Measurements from ENCODE around the gene ASTN2.

- no peak for TF ChIP-seq CTCF (IDR thresholded peaks at IDR 0.05 in 2 of 3, conservative IDR thresholded peaks at IDR 0.05 in 1 of 3; ENCODE audit: borderline replicate concordance in 1 of 3, insufficient read depth in 1 of 3, low read depth in 2 of 3, low read length in 2 of 3)
- no peak for TF ChIP-seq POLR2AphosphoS5 (IDR thresholded peaks at IDR 0.05; ENCODE audit: low read depth, low read length)
- no peak for TF ChIP-seq POLR2A (IDR thresholded peaks at IDR 0.05; ENCODE audit: borderline replicate concordance, extremely low read depth, insufficient read depth, insufficient read length)
- TF ChIP-seq ATF3 (IDR thresholded peaks at IDR 0.05) = no peak
- TF ChIP-seq EGR1 (IDR thresholded peaks at IDR 0.05; ENCODE audit: low read depth) = no peak
- no peak for TF ChIP-seq ZFX (IDR thresholded peaks at IDR 0.05)
- TF ChIP-seq SP1 (IDR thresholded peaks at IDR 0.05; ENCODE audit: low read depth) = no peak
- no peak for TF ChIP-seq MAX (IDR thresholded peaks at IDR 0.05)
Observed at GRCh38 chr9:116488373-116488772, 926.5 kb downstream of the ASTN2 start.
